Ishikawa (cell line): ENCODE data around the gene VANGL2.

Experiments used
- CEBPB ChIP-seq: IDR thresholded peaks from 2 replicates; pipeline ENCODE4 v1.6.1; 2012
- CREB1 ChIP-seq: IDR thresholded peaks from 2 replicates; pipeline ENCODE4 v1.6.1; 2012; ENCODE audit warnings: low read depth
- EGR1 ChIP-seq: IDR thresholded peaks from 2 replicates; pipeline ENCODE4 v1.6.1; 2012
- EP300 ChIP-seq: IDR thresholded peaks from 2 replicates; pipeline ENCODE4 v1.6.1; 2012; ENCODE audit warnings: borderline replicate concordance
- FOXM1 ChIP-seq: IDR thresholded peaks from 2 replicates; pipeline ENCODE4 v1.6.1; 2012; ENCODE audit warnings: low read depth, borderline replicate concordance
- MAX ChIP-seq: IDR thresholded peaks from 2 replicates; pipeline ENCODE4 v1.6.1; 2012
- NFIC ChIP-seq: IDR thresholded peaks from 2 replicates; pipeline ENCODE4 v1.6.1; 2012
- RAD21 ChIP-seq: IDR thresholded peaks from 2 replicates; pipeline ENCODE4 v1.6.1; 2012; ENCODE audit warnings: low read depth
- REST ChIP-seq: IDR thresholded peaks from 2 replicates; pipeline ENCODE4 v1.6.1; 2012; ENCODE audit warnings: low read depth, mild to moderate bottlenecking
- TAF1 ChIP-seq: IDR thresholded peaks from 2 replicates; pipeline ENCODE4 v1.6.1; 2012; ENCODE audit warnings: low read depth, mild to moderate bottlenecking
- TCF12 ChIP-seq: IDR thresholded peaks from 2 replicates; pipeline ENCODE4 v1.6.1; 2012; ENCODE audit warnings: low read depth
- TEAD4 ChIP-seq: IDR thresholded peaks from 2 replicates; pipeline ENCODE4 v1.6.1; 2012
- USF1 ChIP-seq: IDR thresholded peaks from 2 replicates; pipeline ENCODE4 v1.6.1; 2012
- YY1 ChIP-seq: IDR thresholded peaks from 2 replicates; pipeline ENCODE4 v1.6.1; 2012; ENCODE audit warnings: low read depth
- ZBTB7A ChIP-seq: IDR thresholded peaks from 2 replicates; pipeline ENCODE4 v1.6.1; 2012; ENCODE audit warnings: low read depth

The VANGL2 gene

GRCh38 chr1:160373696-160374095 lies 26.7 kb upstream of the VANGL2 start:
- TF ChIP-seq NFIC (no peak), YY1 (no peak), USF1 (no peak), REST (peak; percentile 78), TEAD4 (no peak), FOXM1 (no peak), ZBTB7A (no peak), RAD21 (no peak), CEBPB (peak; percentile 65; the same call in 1 of the 2 replicates), MAX (no peak)

GRCh38 chr1:160374306-160375110 lies 25.9 kb upstream of the VANGL2 start:
- TF ChIP-seq EP300 (no peak), REST (no peak), TEAD4 (no peak), FOXM1 (no peak)

GRCh38 chr1:160375788-160376524 lies 24.4 kb upstream of the VANGL2 start:
- TF ChIP-seq NFIC: no peak

GRCh38 chr1:160376525-160377131 lies 23.7 kb upstream of the VANGL2 start:
- TF ChIP-seq RAD21 (peak; percentile 94), NFIC (no peak)

GRCh38 chr1:160377585-160378206 lies 22.7 kb upstream of the VANGL2 start:
- TF ChIP-seq CEBPB: no peak
- no peak for TF ChIP-seq NFIC
- TF ChIP-seq TAF1: no peak
- no peak for TF ChIP-seq YY1
- no peak for TF ChIP-seq TEAD4
- TF ChIP-seq RAD21: no peak
- no peak for TF ChIP-seq CREB1
- no peak for TF ChIP-seq EGR1
- no peak for TF ChIP-seq EP300
- no peak for TF ChIP-seq REST
- TF ChIP-seq FOXM1: no peak
- no peak for TF ChIP-seq TCF12
- no peak for TF ChIP-seq USF1
- no peak for TF ChIP-seq ZBTB7A
- TF ChIP-seq MAX: no peak
